Measurements from ENCODE around the gene SNTG2.

- TF ChIP-seq, protein P1, sequence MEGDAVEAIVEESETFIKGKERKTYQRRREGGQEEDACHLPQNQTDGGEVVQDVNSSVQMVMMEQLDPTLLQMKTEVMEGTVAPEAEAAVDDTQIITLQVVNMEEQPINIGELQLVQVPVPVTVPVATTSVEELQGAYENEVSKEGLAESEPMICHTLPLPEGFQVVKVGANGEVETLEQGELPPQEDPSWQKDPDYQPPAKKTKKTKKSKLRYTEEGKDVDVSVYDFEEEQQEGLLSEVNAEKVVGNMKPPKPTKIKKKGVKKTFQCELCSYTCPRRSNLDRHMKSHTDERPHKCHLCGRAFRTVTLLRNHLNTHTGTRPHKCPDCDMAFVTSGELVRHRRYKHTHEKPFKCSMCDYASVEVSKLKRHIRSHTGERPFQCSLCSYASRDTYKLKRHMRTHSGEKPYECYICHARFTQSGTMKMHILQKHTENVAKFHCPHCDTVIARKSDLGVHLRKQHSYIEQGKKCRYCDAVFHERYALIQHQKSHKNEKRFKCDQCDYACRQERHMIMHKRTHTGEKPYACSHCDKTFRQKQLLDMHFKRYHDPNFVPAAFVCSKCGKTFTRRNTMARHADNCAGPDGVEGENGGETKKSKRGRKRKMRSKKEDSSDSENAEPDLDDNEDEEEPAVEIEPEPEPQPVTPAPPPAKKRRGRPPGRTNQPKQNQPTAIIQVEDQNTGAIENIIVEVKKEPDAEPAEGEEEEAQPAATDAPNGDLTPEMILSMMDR (IDR thresholded peaks at IDR 0.05; ENCODE audit: low read depth, low read length, missing input control): no peak
- TF ChIP-seq, protein P2, sequence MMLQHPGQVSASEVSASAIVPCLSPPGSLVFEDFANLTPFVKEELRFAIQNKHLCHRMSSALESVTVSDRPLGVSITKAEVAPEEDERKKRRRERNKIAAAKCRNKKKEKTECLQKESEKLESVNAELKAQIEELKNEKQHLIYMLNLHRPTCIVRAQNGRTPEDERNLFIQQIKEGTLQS (IDR thresholded peaks at IDR 0.05): no peak
- TF ChIP-seq JUND (IDR thresholded peaks at IDR 0.05): no peak
- TF ChIP-seq YY1 (IDR thresholded peaks at IDR 0.05): no peak
- TF ChIP-seq TAF1 (conservative IDR thresholded peaks at IDR 0.05): no peak
- TF ChIP-seq RXRA (IDR thresholded peaks at IDR 0.05): no peak
These were observed 25.3 kb upstream of the SNTG2 start for GRCh38 chr2:925309-925708.
